ENCODE results near the gene ZFYVE28.

ZFYVE28 gene

GRCh38 chr4:2353222-2354107 lies 65.0 kb downstream of the ZFYVE28 start:
- Histone ChIP-seq H3K4me3 (peak overlapping the region; percentile 33), H3K27ac (peak overlapping the region; percentile 55 to 77)
- no peak for TF ChIP-seq CTCF (IDR thresholded peaks at IDR 0.05)
- DNase-seq (ENCODE audit: low spot score) = peak; percentile 73

GRCh38 chr4:2352729-2353221 lies 65.7 kb downstream of the ZFYVE28 start:
- H3K27ac ChIP-seq = peak overlapping the region; percentile 55 to 77
- no peak for TF ChIP-seq CTCF (IDR thresholded peaks at IDR 0.05)
- peak overlapping the region; percentile 33 for H3K4me3 ChIP-seq
- no peak for DNase-seq (ENCODE audit: low spot score)

GRCh38 chr4:2352171-2352570 lies 66.3 kb downstream of the ZFYVE28 start:
- DNase-seq (ENCODE audit: low spot score) = no peak

GRCh38 chr4:2350982-2351381 lies 67.5 kb downstream of the ZFYVE28 start:
- TF ChIP-seq CTCF (IDR thresholded peaks at IDR 0.05) = no peak
- Histone ChIP-seq H3K4me3 (no peak overlapping the region), H3K27ac (no peak overlapping the region)
- peak; percentile 46 for DNase-seq (ENCODE audit: low spot score)

More at GRCh38 chr4:2352171-2352570, 66.3 kb downstream of the ZFYVE28 start:
- no peak for TF ChIP-seq CTCF (IDR thresholded peaks at IDR 0.05)
- no peak overlapping the region for H3K4me3 ChIP-seq
- H3K27ac ChIP-seq = peak overlapping the region in 1 of 2 donors; percentile 55

- TF ChIP-seq CTCF (IDR thresholded peaks at IDR 0.05) = no peak
- no peak for DNase-seq (ENCODE audit: low spot score)
- Histone ChIP-seq H3K27ac (no peak overlapping the region), H3K4me3 (no peak overlapping the region)
Measured at GRCh38 chr4:2348786-2349185, 69.7 kb downstream of the ZFYVE28 start.

- no peak overlapping the region for H3K4me3 ChIP-seq
- TF ChIP-seq CTCF (IDR thresholded peaks at IDR 0.05) = no peak
- no peak for DNase-seq (ENCODE audit: low spot score)
- no peak overlapping the region for H3K27ac ChIP-seq
Measured at GRCh38 chr4:2347190-2347589, 71.3 kb downstream of the ZFYVE28 start.

- TF ChIP-seq CTCF (IDR thresholded peaks at IDR 0.05) = no peak
- Histone ChIP-seq H3K27ac (no peak overlapping the region), H3K4me3 (no peak overlapping the region)
- DNase-seq (ENCODE audit: low spot score) = peak; percentile 57
Measured at GRCh38 chr4:2343476-2343875, 75.0 kb downstream of the ZFYVE28 start.

All from coronary artery (tissue), 2 donors.